MCF 10A (cell line): ENCODE results near the gene RALBP1. TPM values are rescaled to one million over a fixed set of nuclear protein-coding genes. Genes with fewer than 3 reads are reported as not detected.

Experiments used
- BruUV-seq: library from RNA; stranded (reverse); fragments of 400-500 nt; replicated peaks from 2 replicates; lab custom pipeline; 2021; lab: Mats Ljungman, UMichigan
- CTCF ChIA-PET: fragments of 300-600 bp; sonication (Branson Sonifier 250); formaldehyde crosslinking; extraction: SDS; loops from one replicate; lab custom pipeline; 2021; ENCODE audit warnings: antibody characterized with exemption, inconsistent platforms; lab: Yijun Ruan, JAX
- POLR2A ChIA-PET: fragments of 300-600, 350-650 bp; sonication (Branson Sonifier 250); formaldehyde crosslinking; extraction: SDS; loops from one replicate; lab custom pipeline; 2020; ENCODE audit warnings: antibody characterized with exemption, inconsistent platforms; lab: Yijun Ruan, JAX
- DNase-seq: peaks from one replicate; pipeline ENCODE4 v3.0.0-alpha.2; 2018; ENCODE audit not compliant: unreplicated experiment
- H3K27ac Mint-ChIP-seq: one replicate; pipeline ENCODE4 v1.8.0; 2022; ENCODE audit warnings: mild to moderate bottlenecking, low read depth, mixed read lengths; ENCODE audit not compliant: unreplicated experiment
- H3K27me3 Mint-ChIP-seq: one replicate; pipeline ENCODE4 v1.8.0; 2022; ENCODE audit warnings: mixed read lengths; ENCODE audit not compliant: insufficient read depth, unreplicated experiment
- H3K36me3 Mint-ChIP-seq: one replicate; pipeline ENCODE4 v1.8.0; 2022; ENCODE audit warnings: mild to moderate bottlenecking, moderate library complexity, mixed read lengths; ENCODE audit not compliant: insufficient read depth, unreplicated experiment
- H3K4me1 Mint-ChIP-seq: one replicate; pipeline ENCODE4 v1.8.0; 2022; ENCODE audit warnings: mixed read lengths; ENCODE audit not compliant: insufficient read depth, unreplicated experiment
- H3K4me3 Mint-ChIP-seq: one replicate; pipeline ENCODE4 v1.8.0; 2022; ENCODE audit warnings: mild to moderate bottlenecking, moderate library complexity, mixed read lengths; ENCODE audit not compliant: unreplicated experiment
- H3K9me3 Mint-ChIP-seq: one replicate; pipeline ENCODE4 v1.8.0; 2022; ENCODE audit warnings: mixed read lengths; ENCODE audit not compliant: unreplicated experiment
- CTCF ChIP-seq: fragments of 200-600 bp; IDR thresholded peaks from one replicate; pipeline ENCODE4 v1.8.0; 2022; ENCODE audit warnings: antibody characterized with exemption, mild to moderate bottlenecking; ENCODE audit not compliant: unreplicated experiment
- intact Hi-C: fragments of 100-400 bp; cut with micrococcal nuclease; formaldehyde crosslinking; loops from 2 replicates; pipeline ENCODE4 v1.14.1; 2022
- total RNA-seq: library from RNA; stranded (reverse); gene quantifications from 2 replicates; pipeline ENCODE4 v1.2.3, GENCODE V29; 2022

The RALBP1 gene
- total RNA-seq, 1 experiment from 2014 or later = 47.0 TPM

DNA sequence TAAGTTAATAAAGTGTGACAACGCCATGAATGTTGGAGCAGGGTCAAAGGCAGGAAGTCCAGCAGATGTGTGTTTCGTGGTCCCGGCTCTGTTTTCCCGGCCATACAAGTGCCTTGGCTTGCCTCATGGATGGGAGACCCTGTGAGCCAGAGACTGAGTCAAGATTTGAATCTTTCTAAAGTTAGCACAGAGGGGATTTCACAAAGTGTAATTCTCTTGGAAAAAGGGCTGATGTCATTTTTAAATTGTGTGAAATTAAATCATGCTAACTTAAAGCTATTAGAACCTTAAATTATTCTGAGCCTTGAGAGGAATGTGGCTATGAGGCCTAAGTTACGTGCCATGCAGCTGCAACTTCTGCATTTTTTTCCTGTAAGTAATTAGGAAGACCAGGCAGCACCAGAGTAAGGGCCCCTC is 38.3 kb upstream of the RALBP1 start:
- BruUV-seq = no TSS peak
- no peak for TF ChIP-seq CTCF
- Mint-ChIP-seq H3K4me1 (no peaks in the 10 kb centered on the region), H3K27ac (peak overlapping the region; percentile 51), H3K9me3 (no peaks in the 10 kb centered on the region), H3K36me3 (no peaks in the 10 kb centered on the region), H3K4me3 (no peak overlapping the region), H3K27me3 (no peaks in the 10 kb centered on the region)
- CTCF ChIA-PET = no interaction called here
- intact Hi-C loops = no loop called here
- POLR2A ChIA-PET = interaction anchor here (0.6 kb wide), 1 partner anchor 9 kb away, joined by 3 read pairs; no protein-coding TSS in a partner anchor
- DNase-seq = no peak

GRCh38 chr18:9437672-9438071 is 37.6 kb upstream of the RALBP1 start:
- CTCF ChIA-PET = no interaction called here
- intact Hi-C loops = no loop called here
- H3K27ac Mint-ChIP-seq = no peak overlapping the region
- BruUV-seq = no TSS peak
- no peak for TF ChIP-seq CTCF
- no peak for DNase-seq
- no peaks in the 10 kb centered on the region for H3K36me3 Mint-ChIP-seq
- H3K4me1 Mint-ChIP-seq = no peaks in the 10 kb centered on the region
- H3K4me3 Mint-ChIP-seq = no peak overlapping the region
- H3K9me3 Mint-ChIP-seq = no peaks in the 10 kb centered on the region
- no peaks in the 10 kb centered on the region for H3K27me3 Mint-ChIP-seq
- POLR2A ChIA-PET = no interaction called here

GRCh38 chr18:9441061-9441460 is 34.3 kb upstream of the RALBP1 start:
- Mint-ChIP-seq H3K9me3 (no peaks in the 10 kb centered on the region), H3K27me3 (no peaks in the 10 kb centered on the region), H3K4me3 (no peak overlapping the region), H3K36me3 (no peaks in the 10 kb centered on the region), H3K27ac (no peak overlapping the region), H3K4me1 (no peaks in the 10 kb centered on the region)
- intact Hi-C loops = no loop called here
- POLR2A ChIA-PET = no interaction called here
- CTCF ChIA-PET = interaction anchor here (0.6 to 1.3 kb wide), 2 partner anchors 10 to 70 kb away, joined by 3 read pairs; no protein-coding TSS in a partner anchor
- BruUV-seq = no TSS peak
- TF ChIP-seq CTCF = no peak
- DNase-seq = no peak

DNA sequence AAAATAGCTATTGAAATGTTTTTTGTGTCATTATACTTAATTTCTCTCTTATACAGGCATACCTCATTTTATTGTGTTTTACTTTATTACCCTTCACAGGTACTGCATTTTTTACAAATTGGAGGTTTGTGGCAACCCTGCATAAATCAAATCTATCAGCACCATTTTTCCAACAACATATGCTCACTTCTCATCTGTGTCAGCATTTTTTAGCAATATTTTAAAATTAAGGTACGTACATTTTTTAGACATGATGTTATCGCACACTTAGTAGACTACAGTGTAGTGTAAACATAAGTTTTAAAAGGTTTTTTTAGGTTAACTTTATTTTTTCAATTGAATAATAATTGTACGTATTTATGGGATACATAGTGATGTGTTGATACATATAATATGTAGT is 30.8 kb upstream of the RALBP1 start:
- no peaks in the 10 kb centered on the region for H3K27me3 Mint-ChIP-seq
- H3K27ac Mint-ChIP-seq = no peak overlapping the region
- no peak overlapping the region for H3K4me3 Mint-ChIP-seq
- no peak for TF ChIP-seq CTCF
- intact Hi-C loops = no loop called here
- H3K4me1 Mint-ChIP-seq = no peaks in the 10 kb centered on the region
- DNase-seq = no peak
- POLR2A ChIA-PET = no interaction called here
- no peaks in the 10 kb centered on the region for H3K36me3 Mint-ChIP-seq
- H3K9me3 Mint-ChIP-seq = peaks cover 11% of the 10 kb centered on the region
- CTCF ChIA-PET = interaction anchor here (0.5 kb wide), 1 partner anchor 26 kb away, joined by 3 read pairs; no protein-coding TSS in a partner anchor
- BruUV-seq = no TSS peak
